ENCODE data around the gene RHOD. TPM values are rescaled to one million over a fixed set of nuclear protein-coding genes. Genes with fewer than 3 reads are reported as not detected.

The RHOD gene
- total RNA-seq, 1 experiment from 2014 or later = 17.1 TPM

Small RNA genes lying within 50 kb of the gene (microRNA-seq; reads per million reads assigned to microRNA genes)
- not detected for gene MIR6860

Other genes starting within 250 kb of the RHOD start
- 57.6 and 60.7 TPM in 2 replicates for gene RCE1, start 213.4 kb upstream of the RHOD start, total RNA-seq (2022)
- gene LRFN4, start 199.8 kb upstream of the RHOD start, total RNA-seq (2022) = 14.1 and 17.3 TPM in 2 replicates
- 22.5 and 25.8 TPM in 2 replicates for gene PC, start 98.5 kb upstream of the RHOD start, total RNA-seq (2022)
- gene C11orf86, start 81.5 kb upstream of the RHOD start, total RNA-seq (2022) = not detected in 2 replicates
- 0.23 and 0.82 TPM in 2 replicates for gene SYT12, start 33.7 kb upstream of the RHOD start, total RNA-seq (2022)
- gene KDM2A, start 62.4 kb downstream of the RHOD start, total RNA-seq (2022) = 122 and 134 TPM in 2 replicates
- gene GRK2, start 209.6 kb downstream of the RHOD start, total RNA-seq (2022) = 113 and 120 TPM in 2 replicates
- gene ANKRD13D, start 232.5 kb downstream of the RHOD start, total RNA-seq (2022) = 83.3 and 88.6 TPM in 2 replicates
- gene SSH3, start 246.7 kb downstream of the RHOD start, total RNA-seq (2022) = 81.2 and 89.6 TPM in 2 replicates